Esophagus muscularis mucosa (tissue), 4 donors: ENCODE measurements around the gene ZNF526. TPM values are rescaled to one million over a fixed set of nuclear protein-coding genes. Genes with fewer than 3 reads are reported as not detected.

Source experiments
- DNase-seq: peaks from one replicate; pipeline ENCODE4 v3.0.0-alpha.2; 2017; ENCODE audit errors: extremely low spot score
- H3K27ac ChIP-seq, 4 donors: fragments of 200-600 bp; sonication (generic); replicated peaks in 1 of 4; 1 replicate in 3 of 4; 2 replicates in 1 of 4; pipeline ENCODE4 v1.5.1; 2016 to 2019; ENCODE audit warnings: mild to moderate bottlenecking in 1 of 4
- H3K27me3 ChIP-seq, 4 donors: fragments of 200-600 bp; sonication (generic); one replicate each; pipeline versions ENCODE4 v1.5.1 to v1.6.0; 2016 to 2019
- H3K36me3 ChIP-seq, 4 donors: fragments of 200-600 bp; sonication (generic); one replicate each; pipeline ENCODE4 v1.5.1; 2016 to 2019
- H3K4me1 ChIP-seq, 4 donors: fragments of 200-600 bp; sonication (generic); one replicate each; pipeline ENCODE4 v1.5.1; 2016 to 2019
- H3K4me3 ChIP-seq, 4 donors: fragments of 200-600 bp; sonication (generic); 1 replicate in 2 of 4; 2 replicates in 2 of 4; pipeline ENCODE4 v1.5.1; 2016 to 2019; ENCODE audit warnings: mild to moderate bottlenecking in 4 of 4, moderate library complexity in 1 of 4
- H3K9me3 ChIP-seq, 4 donors: fragments of 200-600 bp; sonication (generic); 1 replicate in 3 of 4; 2 replicates in 1 of 4; pipeline ENCODE4 v1.5.1; 2016 to 2019
- CTCF ChIP-seq, 3 experiments: fragments of 200-600 bp in 2 of 3; fragments of 450-650 bp in 1 of 3; sonication (generic) in 2 of 3; IDR thresholded peaks; one replicate each; pipeline ENCODE4 v1.5.1; 2017 to 2019; ENCODE audit warnings: antibody characterized with exemption in 3 of 3, mild to moderate bottlenecking in 2 of 3, moderate library complexity in 1 of 3
- EP300 ChIP-seq: sonication (generic); formaldehyde crosslinking; IDR thresholded peaks from one replicate; pipeline ENCODE4 v1.6.1; 2017; ENCODE audit warnings: antibody characterized with exemption
- POLR2A ChIP-seq: fragments of 450-650 bp; IDR thresholded peaks from one replicate; pipeline ENCODE4 v1.6.1; 2017; ENCODE audit warnings: antibody characterized with exemption, moderate library complexity, mild to moderate bottlenecking, low read depth
- POLR2AphosphoS5 ChIP-seq, 2 donors: sonication (generic); formaldehyde crosslinking; IDR thresholded peaks; one replicate each; pipeline ENCODE4 v1.6.1; 2017; ENCODE audit warnings: antibody characterized with exemption in 2 of 2
- WGBS: methylation state at CpG from one replicate; pipeline ENCODE4 v1.1.5; 2018; 5-methylcytosine and 5-hydroxymethylcytosine counted together
- intact Hi-C: fragments of 100-400 bp; cut with DNase I; formaldehyde crosslinking; loops from one replicate; pipeline ENCODE4 v1.15.1; 2023
- total RNA-seq, 4 donors: library from RNA; depleted of rRNA; stranded (reverse); fragments of >200 nt; gene quantifications; one replicate each; pipeline versions ENCODE4 v1.1.0 to v1.2.1, GENCODE V29; 2016

ZNF526 gene
- total RNA-seq, 4 donors from 2014 or later: 4.3 to 8.6 (median 7.1) TPM

GRCh38 chr19:42174188-42174587 is 45.9 kb upstream of the ZNF526 start:
- no peaks in the 10 kb centered on the region for H3K9me3 ChIP-seq
- WGBS: 87% methylated on average over 11 of the region's 11 CpGs
- TF ChIP-seq CTCF (IDR thresholded peaks at IDR 0.05) (no peak), POLR2AphosphoS5 (IDR thresholded peaks at IDR 0.05) (no peak), POLR2A (no peak), EP300 (no peak)
- peaks cover 14 to 24% (median 21%) of the 10 kb centered on the region in 4 donors for H3K4me1 ChIP-seq
- H3K4me3 ChIP-seq: no peak overlapping the region
- no peaks in the 10 kb centered on the region for H3K36me3 ChIP-seq
- intact Hi-C loops: no loop called here
- no peak for DNase-seq
- H3K27ac ChIP-seq: no peak overlapping the region
- H3K27me3 ChIP-seq: peaks cover 0 to 82% (median 8%) of the 10 kb centered on the region in 4 donors

GRCh38 chr19:42174958-42175734 is 45.0 kb upstream of the ZNF526 start:
- H3K27ac ChIP-seq: no peak overlapping the region
- DNase-seq: no peak
- WGBS: 31% methylated on average over 6 of the region's 6 CpGs
- H3K4me3 ChIP-seq: no peak overlapping the region
- H3K36me3 ChIP-seq: no peaks in the 10 kb centered on the region
- intact Hi-C loops: no loop called here
- no peaks in the 10 kb centered on the region for H3K9me3 ChIP-seq
- peaks cover 0 to 83% (median 18%) of the 10 kb centered on the region in 4 donors for H3K27me3 ChIP-seq
- no peak for TF ChIP-seq CTCF (IDR thresholded peaks at IDR 0.05)
- TF ChIP-seq POLR2AphosphoS5 (IDR thresholded peaks at IDR 0.05): no peak
- no peak for TF ChIP-seq EP300
- no peak for TF ChIP-seq POLR2A
- peaks cover 14 to 24% (median 21%) of the 10 kb centered on the region in 4 donors for H3K4me1 ChIP-seq

GRCh38 chr19:42175952-42176648 is 44.0 kb upstream of the ZNF526 start:
- Histone ChIP-seq H3K36me3 (no peaks in the 10 kb centered on the region), H3K9me3 (no peaks in the 10 kb centered on the region), H3K4me1 (peaks cover 14 to 24% (median 21%) of the 10 kb centered on the region in 4 donors), H3K27ac (peak overlapping the region in 3 of 4 donors; percentile 41 to 59 (median 44)), H3K27me3 (peaks cover 0 to 84% (median 25%) of the 10 kb centered on the region in 4 donors), H3K4me3 (peak overlapping the region; percentile 51 to 66 (median 58))
- intact Hi-C loops: no loop called here
- DNase-seq: no peak
- WGBS: 2% methylated on average over 34 of the region's 34 CpGs
- TF ChIP-seq POLR2A (no peak), CTCF (IDR thresholded peaks at IDR 0.05) (no peak), POLR2AphosphoS5 (IDR thresholded peaks at IDR 0.05) (no peak)

GRCh38 chr19:42176649-42176989 is 43.5 kb upstream of the ZNF526 start:
- Histone ChIP-seq H3K27me3 (peaks cover 0 to 86% (median 28%) of the 10 kb centered on the region in 4 donors), H3K4me1 (peaks cover 14 to 24% (median 21%) of the 10 kb centered on the region in 4 donors), H3K27ac (peak overlapping the region in 3 of 4 donors; percentile 41 to 59 (median 44)), H3K9me3 (no peaks in the 10 kb centered on the region), H3K36me3 (no peaks in the 10 kb centered on the region), H3K4me3 (peak overlapping the region; percentile 51 to 66 (median 58))
- DNase-seq: no peak
- WGBS: 1% methylated on average over 21 of the region's 31 CpGs
- intact Hi-C loops: no loop called here
- TF ChIP-seq POLR2AphosphoS5 (IDR thresholded peaks at IDR 0.05): no peak
- no peak for TF ChIP-seq EP300
- no peak for TF ChIP-seq POLR2A
- TF ChIP-seq CTCF (IDR thresholded peaks at IDR 0.05): no peak
